HG03575 (cell line): ENCODE results near the gene MTCL1.

Source experiments
- ATAC-seq: cut with Tn5 transposase; IDR thresholded peaks from one replicate; pipeline ENCODE4 v1.9.1; 2021; ENCODE audit not compliant: unreplicated experiment, insufficient number of reproducible peaks, low FRiP score; ENCODE audit errors: extremely low read depth

Gene MTCL1

GRCh38 chr18:8863427-8863826 lies 158.1 kb downstream of the MTCL1 start:
- ATAC-seq, result no peak

- ATAC-seq, result no peak
These were observed 160.6 kb downstream of the MTCL1 start for GRCh38 chr18:8865934-8866333.

GRCh38 chr18:8866679-8867078 lies 161.3 kb downstream of the MTCL1 start:
- ATAC-seq, result no peak

GRCh38 chr18:8868276-8868675 lies 162.9 kb downstream of the MTCL1 start:
- no peak for ATAC-seq

- no peak for ATAC-seq
These were observed 163.5 kb downstream of the MTCL1 start for GRCh38 chr18:8868779-8869415.

GRCh38 chr18:8869696-8870095 lies 164.3 kb downstream of the MTCL1 start:
- ATAC-seq, result no peak

GRCh38 chr18:8870528-8870927 lies 165.2 kb downstream of the MTCL1 start:
- no peak for ATAC-seq

GRCh38 chr18:8871489-8871888 lies 166.1 kb downstream of the MTCL1 start:
- no peak for ATAC-seq

GRCh38 chr18:8874872-8875271 lies 169.5 kb downstream of the MTCL1 start:
- no peak for ATAC-seq

GRCh38 chr18:8876887-8877286 lies 171.5 kb downstream of the MTCL1 start:
- no peak for ATAC-seq

- no peak for ATAC-seq
These were observed 175.7 kb downstream of the MTCL1 start for GRCh38 chr18:8881103-8881502.
